LHCN-M2 (cell line): ENCODE results near the gene GNAI3. TPM values are rescaled to one million over a fixed set of nuclear protein-coding genes. Genes with fewer than 3 reads are reported as not detected.
A peak's percentile ranks its signal among the peaks of the same experiment; 100 is the strongest.

ENCODE experiments used
- DNase-seq: peaks from one replicate; pipeline ENCODE4 v3.0.0-alpha.2; 2012; ENCODE audit warnings: low read depth
- total RNA-seq: library from RNA; depleted of rRNA; stranded (reverse); fragments of >200 nt; gene quantifications from 2 replicates; pipeline ENCODE4 v1.2.3, GENCODE V29; 2014

The GNAI3 gene
- total RNA-seq, 1 experiment from 2014 or later: 10.8 TPM

DNA sequence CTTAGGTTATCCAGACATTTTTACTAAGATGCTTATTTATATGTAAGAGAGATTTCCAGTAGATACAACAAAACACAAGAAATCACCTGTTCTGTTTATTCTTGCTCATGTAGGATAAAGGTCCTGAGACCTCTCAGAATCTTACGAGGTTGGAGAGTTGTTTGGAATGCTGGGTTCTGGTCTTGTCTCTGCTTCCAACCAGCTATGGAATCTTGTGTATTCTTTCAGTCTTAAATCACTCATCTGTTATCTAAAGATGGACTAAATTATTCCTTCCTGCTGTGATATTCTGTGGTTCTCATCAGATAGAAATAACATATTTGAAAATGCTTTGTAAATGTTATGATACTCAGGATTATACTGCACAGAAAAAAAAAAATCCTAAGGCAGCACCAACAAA is 49.7 kb downstream of the GNAI3 start:
- no peak for DNase-seq

DNA sequence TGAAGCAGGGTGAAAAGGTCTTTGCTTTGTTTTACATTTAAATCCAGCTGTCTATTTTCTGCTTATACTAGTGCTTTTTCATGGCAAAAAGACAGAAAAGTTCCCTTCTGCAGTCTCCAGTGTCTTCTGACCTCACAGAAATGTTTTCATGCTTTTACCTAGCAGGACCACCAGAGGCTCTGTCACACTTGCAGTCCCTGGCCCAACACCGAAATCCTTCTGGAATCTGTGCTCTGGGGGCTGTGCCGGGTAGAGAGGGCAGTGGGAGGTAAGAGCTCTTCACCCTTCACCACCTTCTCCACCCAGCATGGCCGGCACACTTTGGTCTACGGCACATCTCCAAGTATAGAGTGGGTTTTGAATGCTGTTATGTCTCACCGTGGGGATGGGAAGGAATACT is 50.2 kb downstream of the GNAI3 start:
- no peak for DNase-seq

DNA sequence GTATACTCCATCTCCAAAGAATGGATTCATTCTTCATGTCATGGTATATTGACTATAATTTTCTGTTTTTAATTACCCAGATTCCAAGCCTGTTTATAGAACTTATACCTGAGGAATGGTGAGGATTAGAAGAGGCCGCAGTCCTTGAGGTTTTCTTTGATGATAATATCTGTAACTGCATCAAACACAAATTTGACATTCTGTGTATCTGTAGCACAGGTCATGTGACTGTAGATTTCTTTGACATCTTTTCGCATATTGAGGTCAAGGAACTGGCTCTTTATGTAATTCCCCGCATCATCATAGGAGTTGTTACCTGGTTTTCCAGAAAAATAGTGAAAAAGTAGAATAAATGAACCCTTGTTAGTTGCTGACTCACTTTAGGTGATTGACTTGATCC is 54.8 kb downstream of the GNAI3 start:
- no peak for DNase-seq

DNA sequence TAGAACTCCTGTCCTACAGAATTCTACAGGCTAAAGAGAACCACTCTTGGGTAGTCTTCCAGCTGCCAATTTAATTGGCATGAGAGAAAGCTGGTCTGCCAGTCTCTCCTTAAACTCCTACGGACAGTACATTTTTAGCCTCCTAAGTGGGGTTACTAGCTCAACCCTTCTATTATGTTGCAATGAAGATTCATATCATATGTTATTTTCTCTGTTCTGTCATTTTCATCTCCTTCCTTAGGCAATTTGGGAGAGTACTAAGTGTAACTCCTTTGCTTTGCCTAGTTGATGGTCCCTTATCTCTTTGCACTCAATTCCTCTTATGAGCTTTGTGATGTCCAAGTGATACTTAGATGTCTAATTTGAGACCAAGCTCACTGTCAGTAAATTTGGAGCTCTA is 57.0 kb downstream of the GNAI3 start:
- no peak for DNase-seq

DNA sequence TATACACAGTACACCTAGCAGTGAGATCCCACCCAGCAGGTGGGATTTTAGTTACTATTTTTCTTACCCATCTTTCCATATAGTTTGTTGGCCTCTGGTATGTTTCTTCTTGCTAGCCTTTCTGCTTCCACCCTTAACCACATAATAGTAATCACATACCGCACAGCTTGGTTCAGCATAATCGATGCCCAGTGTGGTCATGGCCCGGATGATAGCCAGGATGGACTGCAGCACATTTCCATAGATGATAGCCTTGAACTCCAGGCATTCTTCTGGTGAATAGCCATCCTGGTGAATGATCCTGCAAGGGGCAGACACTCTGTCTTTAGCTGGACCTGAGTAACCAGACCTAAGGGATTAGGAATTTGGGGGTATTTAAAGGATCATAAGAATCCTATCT is 61.5 kb downstream of the GNAI3 start:
- DNase-seq: no peak

DNA sequence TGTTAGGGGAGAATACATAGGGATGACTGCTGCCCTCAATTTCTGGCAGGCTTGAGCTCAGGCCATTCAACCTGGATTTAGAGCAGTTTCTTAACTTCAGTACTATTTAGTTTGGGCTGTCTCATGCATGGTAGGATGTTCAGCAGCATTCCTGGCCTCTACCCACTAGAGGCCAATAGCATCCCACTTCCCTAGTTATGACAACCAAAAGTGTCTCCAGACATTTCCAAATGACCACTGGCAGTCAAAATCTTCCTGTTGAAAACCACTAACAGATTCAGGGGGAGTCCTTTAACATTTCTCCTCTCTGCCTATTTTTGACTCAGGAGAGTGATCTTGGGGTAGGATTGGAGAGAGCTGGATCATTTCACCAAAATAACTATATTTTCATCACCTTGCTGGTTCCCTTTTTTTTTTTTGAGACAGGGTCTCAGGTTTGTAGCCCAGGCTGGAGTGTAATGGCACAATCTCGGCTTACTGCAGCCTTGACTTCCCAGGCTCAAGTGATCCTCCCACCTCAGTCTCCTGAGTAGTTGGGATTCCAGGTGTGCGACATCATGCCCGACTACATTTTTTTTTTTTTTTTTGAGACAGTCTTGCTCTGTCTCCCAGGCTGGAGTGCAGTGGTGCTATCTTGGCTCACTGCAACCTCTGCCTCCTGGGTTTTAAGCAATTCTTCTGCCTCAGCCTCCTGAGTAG is 62.3 kb downstream of the GNAI3 start:
- no peak for DNase-seq

DNA sequence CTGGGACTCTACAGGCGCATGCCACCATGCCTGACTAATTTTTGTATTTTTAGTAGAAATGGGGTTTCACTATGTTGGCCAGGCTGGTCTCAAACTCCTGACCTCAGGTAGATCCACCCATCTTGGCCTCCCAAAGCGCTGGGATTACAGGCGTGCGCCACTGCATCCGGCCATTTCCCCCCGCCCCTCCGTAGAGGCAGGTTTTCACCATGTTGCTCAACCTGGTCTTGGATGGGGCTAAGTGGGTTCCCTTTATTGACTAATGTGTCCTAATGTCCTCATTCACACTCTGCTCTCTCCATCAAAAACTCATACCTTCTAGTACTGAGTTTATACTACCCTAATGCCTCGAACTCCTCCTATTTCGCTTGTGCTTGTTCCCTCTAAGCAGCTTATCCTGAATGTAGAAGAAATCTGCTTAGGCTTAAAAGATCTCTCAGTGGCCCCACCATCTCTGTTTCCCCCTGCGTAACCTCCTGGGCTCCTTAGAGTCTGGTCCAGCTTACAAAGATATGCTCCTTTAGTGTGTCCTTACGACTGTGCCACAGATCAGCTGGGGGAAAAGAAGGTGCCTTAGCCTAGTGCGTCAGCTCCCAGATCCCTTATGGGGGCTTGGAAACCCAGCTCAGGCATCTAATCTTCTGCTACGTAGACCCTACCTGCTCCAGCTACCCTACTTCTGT is 63.0 kb downstream of the GNAI3 start:
- DNase-seq: no peak

DNA sequence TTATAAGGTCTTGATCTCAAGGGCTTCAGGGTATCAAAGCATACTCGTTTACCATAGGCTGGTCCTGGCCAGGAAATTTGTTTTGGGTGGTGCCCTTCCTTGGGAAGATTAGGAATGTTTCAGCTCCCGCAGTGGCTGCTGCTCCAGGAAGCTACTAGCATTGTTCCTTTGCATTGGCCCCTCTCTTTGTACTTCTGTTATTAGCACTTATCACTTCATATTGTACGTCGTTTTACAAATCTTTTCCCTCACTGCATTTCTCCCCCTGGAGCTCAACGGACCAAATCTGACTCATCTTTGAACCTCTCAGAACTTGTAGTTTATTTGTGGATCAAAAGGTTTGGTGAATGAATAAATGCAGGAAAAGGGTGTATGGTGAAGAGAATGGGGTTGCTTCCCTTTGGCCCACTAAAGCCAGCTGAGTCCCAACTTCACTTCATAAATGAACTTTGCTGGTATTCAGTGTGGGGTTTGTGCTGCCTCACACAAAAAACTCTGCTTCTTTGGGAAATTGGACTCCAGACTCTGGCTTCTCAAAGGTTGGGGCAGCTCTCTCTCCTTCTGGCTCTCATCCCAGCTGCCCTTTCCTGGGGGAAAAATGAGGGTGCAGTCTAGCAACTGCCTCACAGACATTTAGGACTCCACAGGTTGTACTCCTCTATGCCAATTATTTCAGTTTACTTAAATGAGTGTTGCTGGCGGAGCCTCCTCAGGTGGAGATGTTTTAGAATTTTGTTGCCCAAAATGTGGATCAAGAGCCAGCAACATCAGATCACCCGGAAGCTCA is 65.1 kb downstream of the GNAI3 start:
- no peak for DNase-seq

DNA sequence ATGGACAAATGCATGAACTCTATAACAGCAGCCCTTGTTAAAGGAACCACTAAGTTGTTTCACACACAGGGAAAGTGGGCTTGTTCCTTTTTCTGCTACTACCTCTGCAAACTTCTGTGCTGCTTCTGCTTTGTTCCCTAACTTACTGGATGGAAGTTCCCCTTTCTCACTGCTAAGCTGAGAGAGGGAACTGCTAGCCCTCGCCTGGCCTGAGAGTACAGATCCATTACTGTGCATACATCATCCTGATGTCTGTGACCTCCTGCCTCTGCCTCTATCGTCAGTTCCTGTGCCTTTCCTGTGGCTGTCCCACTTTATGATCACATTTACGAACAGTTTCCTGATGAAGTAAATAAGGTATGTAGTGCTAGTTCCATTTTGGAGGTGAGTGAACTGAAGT is 67.5 kb downstream of the GNAI3 start:
- no peak for DNase-seq

DNA sequence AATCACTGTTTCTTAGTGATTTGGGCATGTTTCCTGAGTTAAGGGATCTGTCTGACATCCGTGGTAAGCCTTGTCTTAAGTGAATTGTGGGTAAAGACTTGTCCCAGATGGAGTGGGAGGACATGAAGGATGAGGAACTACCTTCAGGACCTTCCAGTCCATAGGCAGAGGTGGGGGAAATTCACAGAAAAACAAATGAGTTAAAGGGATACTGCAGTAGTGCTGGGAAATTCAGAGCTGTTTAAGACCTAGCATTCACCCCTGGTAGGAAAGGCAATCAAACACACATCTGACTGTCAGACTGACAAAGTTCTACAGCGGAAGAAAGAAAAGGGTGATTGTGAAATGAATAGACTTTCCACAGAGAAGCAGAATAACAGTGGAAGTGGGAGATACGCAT is 68.0 kb downstream of the GNAI3 start:
- DNase-seq: no peak

DNA sequence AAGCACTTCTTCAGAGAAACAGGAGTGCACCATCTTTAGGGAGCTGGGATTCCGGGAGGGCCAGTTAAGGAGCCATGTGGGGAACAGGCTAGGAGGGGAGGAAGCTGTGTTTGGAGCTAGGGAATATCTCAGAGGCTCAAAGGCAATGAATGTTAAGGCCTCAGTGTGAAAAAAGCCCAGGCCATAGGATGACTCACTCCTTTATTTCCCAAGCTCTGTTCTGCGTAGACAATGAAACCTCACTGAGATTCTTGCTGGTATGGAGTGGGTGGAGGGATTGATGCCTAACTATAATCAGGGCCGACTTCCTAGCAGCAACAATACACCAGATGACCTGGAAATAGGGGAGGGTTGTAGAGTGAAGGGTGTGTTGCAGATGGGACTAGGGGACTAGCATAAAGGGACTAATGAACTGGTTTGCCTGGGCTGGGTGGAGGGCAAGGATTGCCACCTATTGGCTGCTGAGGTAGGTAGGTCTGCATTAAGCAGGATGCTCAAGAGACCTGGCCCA is 68.9 kb downstream of the GNAI3 start:
- peak; percentile 83 for DNase-seq

DNA sequence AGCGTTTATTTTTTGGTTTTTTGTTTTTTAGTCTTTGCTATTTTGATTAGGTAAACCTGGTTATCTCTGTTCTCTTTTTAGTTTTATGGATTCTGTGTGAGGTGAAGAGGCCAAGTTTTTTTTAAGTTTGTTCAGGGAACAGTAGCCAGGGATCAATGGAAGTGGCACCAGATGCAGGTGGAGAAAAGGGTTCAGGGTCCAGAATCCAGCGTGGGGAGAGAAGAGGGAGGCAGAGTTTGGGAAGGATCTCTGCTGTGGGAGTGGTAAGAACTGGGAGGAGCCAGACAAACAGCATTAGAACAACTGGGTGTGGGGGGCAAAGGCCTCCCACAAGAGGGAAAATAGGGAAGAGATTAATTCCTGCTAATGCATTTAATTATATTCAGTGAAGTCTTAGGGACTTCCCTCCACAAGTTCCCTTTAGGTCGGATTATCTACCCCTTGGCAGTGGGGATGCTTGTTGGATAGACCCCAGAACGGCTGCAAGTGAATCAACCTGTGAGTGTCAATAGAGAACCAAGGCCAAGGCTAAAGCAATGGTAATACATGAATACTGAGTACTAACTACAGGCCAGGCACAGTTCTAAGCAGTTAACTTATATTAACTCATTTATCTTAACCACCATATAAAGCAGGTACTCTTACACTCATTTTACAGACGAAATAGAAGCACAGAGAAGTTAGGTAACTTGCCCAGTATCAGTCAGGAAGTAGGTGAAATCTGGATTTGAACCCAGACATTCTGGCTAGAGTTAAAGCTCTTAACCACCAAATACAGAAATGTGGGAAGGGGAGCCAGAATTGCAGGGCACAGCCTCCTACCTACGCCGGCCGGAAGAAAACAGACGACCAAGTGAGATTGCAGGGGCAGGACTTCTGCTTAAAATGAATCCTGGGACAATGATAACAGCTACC is 70.5 kb downstream of the GNAI3 start:
- no peak for DNase-seq

DNA sequence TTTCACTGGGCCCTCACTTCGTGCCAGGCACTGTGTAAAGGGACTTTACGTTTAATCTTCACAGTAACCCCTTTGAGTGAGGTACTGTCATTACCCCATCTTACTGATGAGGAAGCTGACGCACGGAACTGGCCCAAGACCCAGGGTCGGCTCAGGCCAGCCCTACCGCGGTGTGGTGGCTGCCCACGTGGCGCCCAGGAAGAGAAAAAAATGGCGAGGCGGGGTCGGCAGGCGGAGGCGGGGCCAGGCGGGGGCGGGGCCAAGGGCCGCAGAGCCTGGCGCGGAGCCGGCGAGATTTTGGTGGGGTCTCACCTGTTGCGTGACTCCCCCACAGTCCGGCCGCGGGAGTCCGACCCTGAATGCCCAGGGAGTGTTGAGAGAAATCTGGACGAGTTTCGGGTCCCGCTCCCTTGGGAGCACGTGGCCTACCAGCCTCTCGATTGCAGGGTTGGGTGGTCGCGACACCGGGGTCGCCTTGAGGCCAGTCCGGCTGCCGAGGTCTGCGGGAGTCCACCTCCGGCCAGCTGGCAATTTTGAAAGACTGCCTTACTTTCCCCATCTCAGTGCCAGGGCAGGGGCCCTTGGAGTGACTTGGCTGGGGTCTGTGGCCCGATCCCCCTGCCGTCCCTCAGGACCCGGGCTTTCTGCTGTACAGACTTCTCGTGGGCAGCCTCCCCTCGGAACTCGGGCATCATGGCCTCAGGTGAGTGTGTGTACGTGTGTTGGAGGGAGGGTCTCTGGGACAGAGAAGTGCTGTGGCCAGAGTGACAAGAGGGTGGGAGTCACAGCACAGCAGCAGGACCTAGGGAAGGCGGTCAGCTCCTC is 71.4 kb downstream of the GNAI3 start, which contains the start of the genes AMPD2 and GNAT2:
TSS of gene AMPD2 (plus strand) at position 262 of the 825 bp plus-strand sequence. CDS start 1,339 bp downstream, outside the sequence.
TSS of gene GNAT2 (minus strand) at position 41 of the 825 bp plus-strand sequence. CDS start 6,746 bp downstream, outside the sequence.
- peak; percentile 71 for DNase-seq

DNA sequence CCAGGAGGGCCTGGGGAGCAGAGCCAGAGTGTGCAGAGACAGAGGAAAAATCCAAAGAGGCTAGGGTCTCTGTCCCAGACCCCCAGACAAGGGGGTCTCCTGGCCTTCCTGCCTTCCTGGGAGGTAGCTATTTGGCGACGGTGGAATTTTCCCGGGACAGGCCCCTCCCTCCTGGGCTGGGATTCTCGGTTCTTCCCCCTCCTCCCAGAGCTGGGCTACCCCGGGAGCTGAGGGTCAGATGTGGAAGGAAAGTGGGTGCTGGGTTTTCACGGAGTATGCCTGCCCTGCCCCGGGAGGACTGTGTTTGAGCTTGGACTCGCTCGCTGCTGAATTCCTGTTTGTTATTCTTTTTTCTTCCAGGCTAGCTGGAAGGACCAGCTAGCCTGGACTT is 72.0 kb downstream of the GNAI3 start:
- DNase-seq: peak; percentile 36

DNA sequence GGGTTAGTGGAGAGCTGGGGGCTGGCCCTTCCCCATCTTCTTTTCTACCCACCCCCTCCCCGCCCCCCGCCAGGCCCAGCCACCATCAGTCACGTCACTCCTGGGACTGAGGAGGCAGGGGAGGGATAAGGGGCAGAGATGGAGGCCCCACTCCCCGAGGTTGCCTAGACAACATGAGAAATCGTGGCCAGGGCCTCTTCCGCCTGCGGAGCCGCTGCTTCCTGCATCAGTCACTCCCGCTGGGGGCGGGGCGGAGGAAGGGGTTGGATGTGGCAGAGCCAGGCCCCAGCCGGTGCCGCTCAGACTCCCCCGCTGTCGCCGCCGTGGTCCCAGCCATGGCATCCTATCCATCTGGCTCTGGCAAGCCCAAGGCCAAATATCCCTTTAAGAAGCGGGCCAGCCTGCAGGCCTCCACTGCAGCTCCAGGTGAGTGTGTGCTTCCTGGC is 72.4 kb downstream of the GNAI3 start:
- peak; percentile 85 for DNase-seq

DNA sequence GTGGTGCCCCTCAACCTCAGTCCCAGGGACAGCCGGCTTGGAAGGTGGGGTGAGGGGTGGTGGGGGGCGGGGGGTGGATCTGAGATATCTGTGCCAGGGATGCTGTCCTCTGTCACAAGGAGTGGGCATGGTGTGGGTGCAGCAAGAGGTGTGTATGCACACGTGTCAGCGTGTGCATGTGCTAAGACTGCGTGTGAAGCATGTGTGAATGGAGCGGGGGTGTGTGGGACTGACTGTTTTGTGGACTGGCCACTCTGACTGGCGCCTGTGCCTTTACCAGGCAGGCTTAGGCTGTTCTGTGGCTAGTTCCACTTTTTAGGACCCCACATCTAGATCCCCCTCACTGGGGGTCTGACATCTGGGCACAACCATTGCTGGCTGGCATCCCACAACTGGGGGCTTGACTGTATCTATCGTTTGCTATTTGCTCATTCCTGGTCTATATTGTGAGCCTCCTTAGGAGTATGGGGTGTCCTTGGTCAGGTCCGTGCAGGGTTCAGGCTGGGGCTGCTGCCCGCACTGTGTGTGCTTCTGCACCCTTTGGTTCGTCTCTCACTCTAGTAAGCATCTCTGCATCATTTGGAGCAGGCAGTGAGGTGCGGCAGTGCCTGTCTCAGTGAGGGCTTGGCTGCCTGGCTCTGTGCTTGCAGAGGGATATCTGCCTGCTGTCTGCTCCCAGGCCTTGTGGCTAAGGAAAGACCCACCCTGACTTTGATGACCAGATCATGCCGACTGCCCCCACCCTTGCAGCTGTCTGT is 73.1 kb downstream of the GNAI3 start:
- DNase-seq: no peak

DNA sequence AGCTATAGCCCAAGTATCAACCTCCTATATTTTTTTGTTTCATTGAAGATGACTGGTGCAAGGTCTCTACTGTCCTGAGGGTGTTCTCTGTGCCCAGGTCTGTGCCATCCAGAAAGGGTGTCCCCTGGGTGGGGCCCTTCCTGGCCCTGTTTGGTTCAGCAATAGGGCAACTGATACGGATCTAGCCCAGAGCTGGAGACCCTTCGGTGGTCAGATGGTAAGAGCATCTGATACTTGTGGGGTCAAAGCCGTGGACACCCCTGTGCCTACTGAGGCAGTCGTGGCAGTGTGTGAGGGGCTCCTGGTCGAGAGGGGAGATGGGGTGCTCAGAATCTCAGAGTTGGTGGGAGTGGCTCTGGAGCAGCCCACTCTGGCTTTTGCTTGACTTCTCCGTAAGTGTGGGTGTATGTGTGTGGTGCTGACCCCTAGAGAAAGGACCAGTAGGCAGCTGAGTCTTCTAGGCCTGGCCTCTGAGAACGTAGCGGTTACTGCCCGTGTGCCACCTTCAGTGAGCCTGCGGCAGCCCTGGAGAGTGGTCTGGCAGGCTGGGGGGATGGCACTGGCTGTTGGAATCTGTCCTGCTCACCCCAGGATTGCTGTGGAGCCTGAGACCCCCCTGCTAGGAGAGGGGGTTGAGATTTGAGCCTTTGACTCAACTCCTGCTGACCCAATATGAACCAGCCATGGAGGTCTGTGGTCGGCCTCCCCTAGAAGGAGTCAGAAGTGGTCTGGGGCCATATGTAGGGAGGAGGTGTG is 73.9 kb downstream of the GNAI3 start:
- no peak for DNase-seq

DNA sequence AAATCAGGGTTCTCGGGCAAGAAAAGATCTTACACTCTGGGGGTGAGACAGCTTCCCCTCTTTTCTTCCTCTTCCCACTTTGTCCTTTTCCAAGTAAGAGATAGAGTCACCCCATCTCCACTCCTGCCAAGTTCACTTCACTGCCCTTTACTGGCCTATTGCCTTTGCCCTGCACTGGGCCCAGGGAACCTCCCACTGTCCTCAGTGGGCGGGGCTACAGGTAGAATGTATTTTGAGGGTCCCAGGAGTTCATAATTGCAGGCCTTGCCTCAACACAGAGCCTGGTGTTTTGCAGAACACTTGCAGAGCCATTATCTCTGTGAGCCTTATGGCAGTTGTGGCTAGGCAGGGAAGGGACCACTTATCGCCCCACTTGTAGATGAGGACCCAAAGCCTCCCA is 74.5 kb downstream of the GNAI3 start:
- no peak for DNase-seq
